MM.1S (cell line): ENCODE measurements around the gene VWA5B2.

ENCODE experiments used
- DNase-seq: peaks from one replicate; pipeline ENCODE4 v3.0.0-alpha.2; 2015
- H2AFZ ChIP-seq: fragments of 300-600 bp; sonication (generic); 2 replicates; pipeline ENCODE4 v1.6.0; 2016; ENCODE audit warnings: antibody characterized with exemption, low read length
- H3F3A ChIP-seq: fragments of 300-600 bp; sonication (generic); 2 replicates; pipeline ENCODE4 v1.6.1; 2016; ENCODE audit warnings: mild to moderate bottlenecking, antibody characterized with exemption, low read length, moderate library complexity, mixed read lengths; ENCODE audit not compliant: insufficient read depth
- H3K27ac ChIP-seq: fragments of 300-600 bp; sonication (generic); 2 replicates; pipeline ENCODE4 v1.5.1; 2016; ENCODE audit warnings: mild to moderate bottlenecking, low read length
- H3K27me3 ChIP-seq: fragments of 300-600 bp; sonication (generic); replicated peaks from 2 replicates; pipeline ENCODE4 v1.6.0; 2016; ENCODE audit warnings: low read length; ENCODE audit not compliant: insufficient read depth
- H3K36me3 ChIP-seq: fragments of 300-600 bp; sonication (generic); replicated peaks from 2 replicates; pipeline ENCODE4 v1.6.1; 2016; ENCODE audit warnings: mild to moderate bottlenecking, low read length, mixed read lengths; ENCODE audit not compliant: insufficient read depth
- H3K4me1 ChIP-seq: fragments of 300-600 bp; sonication (generic); 2 replicates; pipeline ENCODE4 v1.6.1; 2016; ENCODE audit warnings: low read length, mixed read lengths
- H3K4me2 ChIP-seq: fragments of 300-600 bp; sonication (generic); 2 replicates; pipeline ENCODE4 v1.6.0; 2016; ENCODE audit warnings: low read depth, low read length
- H3K4me3 ChIP-seq: fragments of 300-600 bp; sonication (generic); 2 replicates; pipeline ENCODE4 v1.5.1; 2016; ENCODE audit warnings: low read length, mixed read lengths
- H3K79me2 ChIP-seq: fragments of 300-600 bp; sonication (generic); 2 replicates; pipeline ENCODE4 v1.6.1; 2016; ENCODE audit warnings: mixed run types, low read length, mixed read lengths
- H3K9ac ChIP-seq: fragments of 300-600 bp; sonication (generic); 2 replicates; pipeline ENCODE4 v1.6.1; 2016; ENCODE audit warnings: low read length, mixed read lengths
- H3K9me2 ChIP-seq: fragments of 300-600 bp; sonication (generic); replicated peaks from 2 replicates; pipeline ENCODE4 v1.6.1; 2016; ENCODE audit warnings: mild to moderate bottlenecking, low read length, mixed read lengths; ENCODE audit not compliant: insufficient read depth
- H3K9me3 ChIP-seq: fragments of 300-600 bp; sonication (generic); replicated peaks from 2 replicates; pipeline ENCODE4 v1.6.1; 2016; ENCODE audit warnings: mild to moderate bottlenecking, low read length, mixed read lengths; ENCODE audit not compliant: insufficient read depth
- H4K20me1 ChIP-seq: fragments of 300-600 bp; sonication (generic); 2 replicates; pipeline ENCODE4 v1.6.1; 2016; ENCODE audit warnings: mild to moderate bottlenecking, low read length, moderate library complexity, mixed read lengths; ENCODE audit not compliant: insufficient read depth
- EZH2 ChIP-seq: fragments of 300-600 bp; sonication (generic); optimal IDR thresholded peaks from 2 replicates; pipeline ENCODE3; 2017; ENCODE audit warnings: low read depth, mild to moderate bottlenecking, antibody characterized with exemption, low read length, mixed read lengths
- EZH2phosphoT487 ChIP-seq: fragments of 300-600 bp; sonication (generic); IDR thresholded peaks from 2 replicates; pipeline ENCODE4 v1.6.1; 2018; ENCODE audit warnings: antibody characterized with exemption, low read length
- TF ChIP-seq, protein P1 (sequence below): fragments of 300-600 bp; sonication (generic); IDR thresholded peaks from 2 replicates; pipeline ENCODE4 v1.5.1; 2016; ENCODE audit warnings: antibody characterized with exemption, low read length, mixed read lengths

The VWA5B2 gene

DNA sequence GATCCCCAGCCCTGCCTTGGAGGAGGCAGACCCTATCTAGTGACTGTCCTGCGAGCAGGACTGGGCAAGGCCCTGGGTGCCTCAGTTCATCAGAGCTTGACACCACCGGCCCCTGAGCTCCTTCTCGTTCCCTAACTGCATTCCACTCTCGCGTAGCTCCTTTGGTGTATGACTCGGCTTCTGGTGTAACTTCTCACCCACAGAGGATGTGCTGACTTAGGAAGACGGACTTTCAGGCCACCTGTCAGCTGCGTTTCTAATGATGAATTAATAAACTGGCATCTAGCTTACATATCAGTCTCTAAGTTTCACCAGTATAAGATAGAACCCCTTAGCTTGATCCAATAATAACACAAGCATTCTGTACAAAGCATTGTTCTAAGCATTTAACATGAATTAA lies 25.9 kb upstream of the VWA5B2 start:
- no peak for DNase-seq
- H3K9me3 ChIP-seq: no peaks in the 10 kb centered on the region

DNA sequence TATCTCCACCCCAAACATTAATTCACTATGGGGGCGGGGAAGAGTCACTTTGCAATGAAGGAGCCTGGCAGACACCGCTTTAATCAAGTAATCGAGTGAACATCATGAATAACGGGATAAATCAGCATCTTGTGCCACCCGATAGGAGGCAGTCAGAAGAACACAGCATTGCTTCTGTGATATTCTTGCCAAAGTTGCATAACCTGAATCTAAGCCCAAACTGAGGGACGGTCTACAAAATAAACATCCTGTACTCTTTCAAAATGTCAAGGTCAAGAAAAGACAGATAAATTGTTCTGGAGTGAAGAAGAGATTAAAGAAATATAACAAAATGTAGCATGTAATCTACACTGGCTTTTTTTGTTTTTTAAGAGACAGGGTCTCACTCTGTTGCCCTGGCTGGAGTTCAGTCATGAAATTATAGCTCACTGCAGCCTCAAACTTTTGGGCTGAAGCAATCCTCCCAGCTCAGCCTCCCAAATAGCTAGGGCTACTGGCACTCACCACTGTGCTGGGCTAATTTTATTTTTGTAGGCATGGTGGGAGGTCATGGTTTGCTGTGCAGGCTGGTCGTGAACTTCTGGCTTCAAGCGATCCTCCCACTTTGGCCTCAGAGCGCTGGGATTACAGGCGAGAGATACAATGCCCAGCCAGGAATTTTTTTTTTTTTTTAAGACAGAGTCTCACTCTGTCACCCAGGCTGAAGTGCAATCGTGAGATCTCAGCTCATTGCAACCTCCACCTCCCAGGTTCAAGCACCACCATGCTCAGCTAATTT lies 20.1 kb upstream of the VWA5B2 start:
- Histone ChIP-seq H3K9me3 (no peaks in the 10 kb centered on the region), H3K36me3 (no peaks in the 10 kb centered on the region), H3K27me3 (peaks cover 5% of the 10 kb centered on the region; the same call in 1 of the 2 replicates), H3K4me1 (no peaks in the 10 kb centered on the region), H3K4me2 (no peak overlapping the region), H3K9me2 (no peaks in the 10 kb centered on the region), H3K9ac (no peak overlapping the region), H3F3A (no peaks in the 10 kb centered on the region), H3K79me2 (no peaks in the 10 kb centered on the region), H3K27ac (no peak overlapping the region), H3K4me3 (no peak overlapping the region), H2AFZ (no peak overlapping the region), H4K20me1 (no peaks in the 10 kb centered on the region)
- DNase-seq: no peak
- TF ChIP-seq EZH2 (no peak), EZH2phosphoT487 (no peak)
- TF ChIP-seq, protein P1, sequence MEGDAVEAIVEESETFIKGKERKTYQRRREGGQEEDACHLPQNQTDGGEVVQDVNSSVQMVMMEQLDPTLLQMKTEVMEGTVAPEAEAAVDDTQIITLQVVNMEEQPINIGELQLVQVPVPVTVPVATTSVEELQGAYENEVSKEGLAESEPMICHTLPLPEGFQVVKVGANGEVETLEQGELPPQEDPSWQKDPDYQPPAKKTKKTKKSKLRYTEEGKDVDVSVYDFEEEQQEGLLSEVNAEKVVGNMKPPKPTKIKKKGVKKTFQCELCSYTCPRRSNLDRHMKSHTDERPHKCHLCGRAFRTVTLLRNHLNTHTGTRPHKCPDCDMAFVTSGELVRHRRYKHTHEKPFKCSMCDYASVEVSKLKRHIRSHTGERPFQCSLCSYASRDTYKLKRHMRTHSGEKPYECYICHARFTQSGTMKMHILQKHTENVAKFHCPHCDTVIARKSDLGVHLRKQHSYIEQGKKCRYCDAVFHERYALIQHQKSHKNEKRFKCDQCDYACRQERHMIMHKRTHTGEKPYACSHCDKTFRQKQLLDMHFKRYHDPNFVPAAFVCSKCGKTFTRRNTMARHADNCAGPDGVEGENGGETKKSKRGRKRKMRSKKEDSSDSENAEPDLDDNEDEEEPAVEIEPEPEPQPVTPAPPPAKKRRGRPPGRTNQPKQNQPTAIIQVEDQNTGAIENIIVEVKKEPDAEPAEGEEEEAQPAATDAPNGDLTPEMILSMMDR: no peak

More for the DNA sequence above, 25.9 kb upstream of the VWA5B2 start:
- TF ChIP-seq, protein P1: no peak
- TF ChIP-seq EZH2 (no peak), EZH2phosphoT487 (no peak)
- H3K4me2 ChIP-seq: no peak overlapping the region
- no peaks in the 10 kb centered on the region for H3K4me1 ChIP-seq
- peaks cover 5% of the 10 kb centered on the region; the same call in 1 of the 2 replicates for H3K27me3 ChIP-seq
- no peak overlapping the region for H3K9ac ChIP-seq
- H3K4me3 ChIP-seq: no peak overlapping the region
- no peak overlapping the region for H3K27ac ChIP-seq
- no peaks in the 10 kb centered on the region for H4K20me1 ChIP-seq
- no peaks in the 10 kb centered on the region for H3K36me3 ChIP-seq
- no peaks in the 10 kb centered on the region for H3K79me2 ChIP-seq
- H2AFZ ChIP-seq: no peak overlapping the region
- H3K9me2 ChIP-seq: no peaks in the 10 kb centered on the region
- H3F3A ChIP-seq: no peaks in the 10 kb centered on the region

DNA sequence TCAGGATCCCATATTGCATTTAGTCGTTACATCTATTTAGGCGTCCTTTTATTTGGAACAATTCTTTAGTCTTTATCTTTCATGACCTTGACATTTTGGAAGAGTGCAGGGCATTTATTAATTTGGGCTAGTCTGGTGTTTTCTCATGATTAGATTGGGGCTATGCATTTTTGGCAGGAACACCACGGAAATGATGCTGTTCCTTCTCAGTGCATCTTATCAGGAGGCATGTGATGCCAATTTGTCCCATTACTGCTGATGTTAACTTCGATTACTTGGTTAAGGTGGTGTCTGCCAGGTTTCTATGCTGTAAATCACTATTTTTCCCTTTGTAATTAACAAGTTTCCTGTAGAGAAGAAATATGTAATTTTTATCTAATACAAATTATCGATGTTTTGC lies 18.1 kb upstream of the VWA5B2 start:
- Histone ChIP-seq H3K4me1 (no peaks in the 10 kb centered on the region), H3K79me2 (no peaks in the 10 kb centered on the region), H3K9ac (no peak overlapping the region), H3K4me2 (no peak overlapping the region), H3K9me2 (no peaks in the 10 kb centered on the region), H3F3A (no peaks in the 10 kb centered on the region), H3K27ac (no peak overlapping the region), H3K4me3 (no peak overlapping the region), H2AFZ (no peak overlapping the region), H4K20me1 (no peaks in the 10 kb centered on the region), H3K36me3 (no peaks in the 10 kb centered on the region), H3K27me3 (peaks cover 5% of the 10 kb centered on the region; the same call in 1 of the 2 replicates), H3K9me3 (no peaks in the 10 kb centered on the region)
- TF ChIP-seq EZH2phosphoT487: no peak
- no peak for TF ChIP-seq EZH2
- TF ChIP-seq, protein P1: no peak
- no peak for DNase-seq
